ENCODE measurements around the gene PPEF1.

DNA sequence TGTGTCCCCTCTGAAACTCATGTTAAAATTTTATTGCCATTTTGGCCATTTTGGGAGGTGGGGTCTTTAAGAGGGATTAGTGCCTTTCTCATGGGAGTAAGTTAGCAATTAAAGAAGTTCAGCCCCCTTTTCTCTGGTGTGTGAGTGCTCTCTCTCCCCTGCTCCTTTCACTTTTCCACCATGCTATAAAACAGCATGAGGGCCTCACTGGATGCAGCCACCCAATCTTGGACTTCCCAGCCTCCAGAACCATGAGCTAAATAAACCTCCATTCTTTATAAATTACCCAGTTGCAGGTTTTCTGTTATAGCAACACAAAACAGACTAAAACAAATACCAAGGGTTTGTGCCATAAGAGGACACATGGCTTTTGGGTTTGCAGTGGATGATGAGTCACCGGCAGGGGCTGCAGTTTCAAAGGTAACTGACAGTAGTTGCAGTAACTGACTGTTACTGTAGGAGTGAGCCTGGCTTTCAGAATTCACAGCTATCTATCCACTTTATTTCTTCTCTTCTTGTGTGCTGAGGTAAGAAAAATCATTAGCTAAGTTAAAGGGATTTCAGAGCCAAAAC, 121.5 kb downstream of the PPEF1 start:
- TF ChIP-seq TCF7 (IDR thresholded peaks at IDR 0.05; ENCODE audit: borderline replicate concordance): no peak
- TF ChIP-seq FOXJ2 (tag; IDR thresholded peaks at IDR 0.05): no peak
- no peak for TF ChIP-seq POLR2A (conservative IDR thresholded peaks at IDR 0.05)
- no peak for TF ChIP-seq NR4A1 (CRISPR knock-in tag; IDR thresholded peaks at IDR 0.05)
- no peak for TF ChIP-seq NR4A1 (tag; IDR thresholded peaks at IDR 0.05)
- TF ChIP-seq ZFPM2 (CRISPR knock-in tag; IDR thresholded peaks at IDR 0.05): no peak
- TF ChIP-seq, protein P1, sequence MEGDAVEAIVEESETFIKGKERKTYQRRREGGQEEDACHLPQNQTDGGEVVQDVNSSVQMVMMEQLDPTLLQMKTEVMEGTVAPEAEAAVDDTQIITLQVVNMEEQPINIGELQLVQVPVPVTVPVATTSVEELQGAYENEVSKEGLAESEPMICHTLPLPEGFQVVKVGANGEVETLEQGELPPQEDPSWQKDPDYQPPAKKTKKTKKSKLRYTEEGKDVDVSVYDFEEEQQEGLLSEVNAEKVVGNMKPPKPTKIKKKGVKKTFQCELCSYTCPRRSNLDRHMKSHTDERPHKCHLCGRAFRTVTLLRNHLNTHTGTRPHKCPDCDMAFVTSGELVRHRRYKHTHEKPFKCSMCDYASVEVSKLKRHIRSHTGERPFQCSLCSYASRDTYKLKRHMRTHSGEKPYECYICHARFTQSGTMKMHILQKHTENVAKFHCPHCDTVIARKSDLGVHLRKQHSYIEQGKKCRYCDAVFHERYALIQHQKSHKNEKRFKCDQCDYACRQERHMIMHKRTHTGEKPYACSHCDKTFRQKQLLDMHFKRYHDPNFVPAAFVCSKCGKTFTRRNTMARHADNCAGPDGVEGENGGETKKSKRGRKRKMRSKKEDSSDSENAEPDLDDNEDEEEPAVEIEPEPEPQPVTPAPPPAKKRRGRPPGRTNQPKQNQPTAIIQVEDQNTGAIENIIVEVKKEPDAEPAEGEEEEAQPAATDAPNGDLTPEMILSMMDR (IDR thresholded peaks at IDR 0.05 in 2 of 3, conservative IDR thresholded peaks at IDR 0.05 in 1 of 3; ENCODE audit: insufficient read depth in 2 of 3, low read depth in 1 of 3, low read length in 3 of 3): peak in 1 of 3 experiments; percentile 23; a peak in 1 of 6 replicates
- no peak for TF ChIP-seq SMC3 (conservative IDR thresholded peaks at IDR 0.05; ENCODE audit: insufficient read depth, low read depth, low read length)
- no peak for TF ChIP-seq EP300 (IDR thresholded peaks at IDR 0.05; ENCODE audit: low read length)
- no peak for TF ChIP-seq MYNN (IDR thresholded peaks at IDR 0.05)
- TF ChIP-seq MYNN (CRISPR knock-in tag; IDR thresholded peaks at IDR 0.05): no peak
- no peak for TF ChIP-seq POLR2AphosphoS5 (IDR thresholded peaks at IDR 0.05; ENCODE audit: control insufficient read depth, insufficient read depth, low read depth, low read length)
- no peak for TF ChIP-seq ZZZ3 (IDR thresholded peaks at IDR 0.05)
- no peak for TF ChIP-seq IRF2 (CRISPR knock-in tag; IDR thresholded peaks at IDR 0.05)
